Stimulated activated CD8-positive, alpha-beta memory T cell treated with anti-CD3 and anti-CD28 coated beads, Interleukin-15, amount 100 ng/mL, for 24 hours (primary cell): ENCODE measurements around the gene FARSB.

ENCODE experiments used
- DNase-seq: peaks from one replicate; pipeline ENCODE4 v3.0.0-alpha.2; 2020; ENCODE audit warnings: low read depth

The FARSB gene

DNA sequence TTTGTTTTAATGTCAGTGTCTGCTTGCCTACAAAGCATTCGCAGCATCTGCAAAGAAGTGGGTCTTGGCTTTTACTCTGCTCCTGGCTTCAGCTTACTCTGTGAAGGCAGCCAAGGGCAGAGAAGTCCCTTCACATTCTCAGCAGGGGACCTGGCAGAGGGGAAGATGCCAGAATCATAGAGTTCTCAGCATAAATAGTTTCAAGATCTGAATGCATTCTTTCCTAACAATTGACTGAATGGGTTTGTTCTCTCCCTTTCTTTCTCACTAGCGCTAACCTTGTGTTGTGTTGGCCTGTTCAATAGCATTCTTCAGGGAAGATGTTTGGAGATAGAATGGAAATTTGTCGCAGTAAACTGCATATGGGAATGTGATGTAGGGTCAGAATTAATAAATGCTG, 106.9 kb downstream of the FARSB start:
- no peak for DNase-seq

DNA sequence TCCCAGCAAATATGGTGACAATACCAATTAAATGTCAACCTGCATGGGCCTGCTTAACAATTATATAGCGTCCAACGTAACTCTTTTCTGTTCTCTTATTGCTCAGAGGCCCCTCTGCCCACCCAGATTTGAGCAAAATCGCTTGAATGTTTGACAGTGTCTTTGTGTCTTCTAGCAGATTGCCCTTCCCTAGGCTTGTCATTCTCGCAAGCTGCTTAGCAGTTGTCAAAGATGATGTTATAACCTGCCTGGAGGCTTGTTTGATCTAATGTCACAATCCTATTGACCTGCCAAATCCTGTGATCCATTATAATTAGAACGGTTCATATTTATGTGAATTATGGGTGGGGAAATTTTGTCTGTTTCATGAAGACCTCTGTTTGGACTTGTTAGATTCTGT, 108.8 kb downstream of the FARSB start:
- DNase-seq: no peak

DNA sequence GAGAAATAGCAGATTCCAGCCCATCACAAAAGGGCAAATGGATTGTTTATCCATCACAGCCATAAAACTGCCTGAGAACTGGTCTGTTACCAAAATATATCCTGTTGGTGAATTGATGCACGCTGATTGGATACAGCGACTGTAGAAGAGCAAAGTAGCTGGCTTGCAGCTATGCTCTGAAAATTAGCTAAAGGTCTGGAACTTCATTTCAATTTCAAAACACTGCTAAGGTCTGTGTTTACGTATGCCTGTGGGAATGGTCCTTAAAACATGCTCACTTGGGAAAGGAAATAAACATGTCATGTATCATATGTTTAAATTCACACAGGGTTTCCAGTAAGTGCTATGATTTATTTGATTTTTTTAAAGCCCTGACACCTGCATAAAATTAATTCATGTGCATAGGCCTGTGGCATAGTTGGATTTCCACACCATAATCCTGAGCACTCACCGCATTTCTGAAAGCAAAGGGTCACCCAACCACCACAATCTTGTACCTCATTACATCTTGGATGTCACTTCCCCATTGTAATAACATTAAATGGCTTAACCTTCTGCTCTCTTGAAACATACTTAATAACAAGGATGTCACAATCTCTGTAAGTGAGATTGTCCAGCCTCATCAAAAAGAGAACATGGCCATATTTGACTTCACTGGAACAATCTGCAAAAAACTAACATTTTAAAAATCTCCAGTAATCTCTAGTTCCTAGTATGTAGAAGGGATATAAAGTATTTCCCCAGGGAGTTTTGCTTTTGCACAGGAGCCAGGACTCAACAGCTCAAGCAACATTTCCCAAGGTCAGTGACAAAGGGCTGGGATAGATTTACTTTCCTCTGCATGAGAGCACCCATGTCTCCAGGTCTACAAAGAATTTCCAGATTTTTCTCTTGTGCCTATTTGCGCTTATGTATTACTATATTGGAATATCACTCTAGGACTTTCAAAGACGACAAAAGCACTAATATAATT, 109.8 kb downstream of the FARSB start:
- DNase-seq: no peak

DNA sequence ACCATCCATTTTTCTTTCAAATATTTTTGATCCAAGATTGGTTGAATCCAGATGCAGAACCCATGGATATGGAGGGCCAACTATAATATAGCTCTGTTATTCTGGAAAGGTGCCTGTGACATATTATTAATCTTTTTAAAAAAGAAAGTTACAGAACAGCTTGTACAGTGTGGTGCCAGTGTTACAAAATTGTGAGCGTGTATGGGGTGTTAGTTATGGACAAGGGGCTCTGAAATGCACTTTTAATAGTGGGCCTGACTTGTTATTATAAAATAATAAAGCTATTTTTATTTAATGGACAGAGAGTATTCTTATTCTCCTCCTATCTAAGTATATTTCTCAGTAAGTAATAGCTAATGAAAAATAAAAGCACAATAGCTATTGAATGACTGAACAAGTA, 111.2 kb downstream of the FARSB start:
- DNase-seq: no peak

DNA sequence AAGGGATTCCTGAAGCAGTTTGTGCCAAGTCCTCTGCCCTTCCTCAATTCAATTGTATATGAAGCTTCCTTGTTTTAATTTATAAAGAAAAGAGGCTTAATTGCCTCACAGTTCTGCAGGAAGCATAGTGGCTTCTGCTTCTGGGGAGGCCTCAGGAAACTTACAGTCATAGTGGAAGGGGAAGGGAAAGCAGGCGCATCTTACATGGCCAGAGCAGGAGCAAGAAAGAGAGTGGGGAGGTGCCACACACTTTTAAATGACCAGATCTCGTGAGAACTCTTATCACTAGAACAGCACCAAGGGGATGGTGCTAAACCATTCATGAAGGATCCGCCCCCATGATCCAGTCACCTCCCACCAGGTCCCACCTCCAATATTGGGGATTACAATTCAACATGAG, 117.4 kb downstream of the FARSB start:
- no peak for DNase-seq

DNA sequence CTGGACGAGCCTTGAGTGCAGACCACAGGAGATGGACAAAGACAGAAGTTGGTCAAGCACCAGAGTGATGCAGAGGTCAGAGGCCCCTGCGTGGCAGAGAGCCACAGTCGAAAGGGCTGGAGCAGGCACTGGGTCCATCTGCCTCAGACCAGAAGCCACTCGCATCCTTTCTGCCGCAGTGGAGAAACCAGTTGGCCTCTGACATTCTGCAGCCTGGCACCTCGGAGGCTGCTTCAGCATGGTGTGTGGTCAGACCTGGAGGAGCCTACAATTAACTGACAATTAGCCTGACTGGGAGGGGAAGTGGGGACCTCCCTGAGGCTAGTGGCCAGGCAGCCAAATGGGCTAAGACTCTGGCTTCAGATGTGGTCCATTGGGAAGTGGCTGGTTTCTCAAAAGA, 120.4 kb downstream of the FARSB start:
- no peak for DNase-seq

DNA sequence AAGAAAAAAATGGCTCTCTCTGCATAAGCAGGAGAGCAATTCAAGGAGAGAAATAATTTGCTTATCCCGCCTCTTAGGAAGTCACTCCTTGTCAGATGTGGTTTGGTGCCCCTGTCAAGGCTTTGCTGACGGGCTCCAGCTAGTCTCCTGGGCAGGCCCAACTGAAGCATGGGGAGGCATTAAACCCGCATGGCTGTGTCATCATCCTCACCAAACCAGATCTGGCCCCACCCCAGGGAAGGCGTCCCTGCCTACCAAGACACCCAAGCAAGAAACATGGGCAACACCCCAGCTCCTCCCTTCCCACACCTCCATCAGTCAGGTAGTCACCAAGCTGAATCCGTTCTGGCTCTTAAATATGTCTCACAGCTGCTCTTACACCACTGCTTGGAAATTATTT, 123.6 kb downstream of the FARSB start:
- DNase-seq: no peak

DNA sequence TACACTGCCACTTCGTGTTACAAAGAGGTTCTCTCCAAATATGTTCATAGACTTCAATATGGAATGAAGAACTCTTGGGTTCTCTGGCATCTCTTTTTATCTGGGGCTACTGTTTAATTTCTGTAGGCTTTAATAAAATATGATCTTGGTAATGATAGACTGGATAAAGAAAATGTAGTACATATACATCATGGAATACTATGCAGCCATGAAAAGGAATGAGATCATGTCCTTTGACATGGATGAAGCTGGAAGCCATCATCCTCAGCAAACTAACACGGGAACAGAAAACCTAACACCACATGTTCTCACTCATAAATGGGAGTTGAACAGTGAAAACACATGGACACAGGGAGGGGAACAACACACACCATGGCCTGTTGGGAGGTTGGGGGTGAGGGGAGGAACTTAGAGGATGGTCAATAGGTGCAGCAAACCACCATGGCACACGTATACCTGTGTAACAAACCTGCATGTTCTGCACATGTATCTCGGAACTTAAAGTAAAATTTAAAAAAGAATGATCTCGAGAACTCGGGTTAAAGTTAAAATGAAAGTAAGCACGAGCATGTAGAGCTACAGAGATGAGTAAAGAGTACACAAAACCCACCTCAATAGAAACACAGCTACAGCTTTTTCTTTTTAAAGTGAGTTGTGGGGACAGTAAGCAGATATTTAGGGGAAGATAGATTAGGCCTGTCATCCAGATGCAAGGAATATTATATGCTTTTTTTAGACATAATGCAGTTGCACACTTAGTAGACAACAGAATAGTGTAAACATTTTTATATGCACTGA, 129.2 kb downstream of the FARSB start:
- DNase-seq: no peak

DNA sequence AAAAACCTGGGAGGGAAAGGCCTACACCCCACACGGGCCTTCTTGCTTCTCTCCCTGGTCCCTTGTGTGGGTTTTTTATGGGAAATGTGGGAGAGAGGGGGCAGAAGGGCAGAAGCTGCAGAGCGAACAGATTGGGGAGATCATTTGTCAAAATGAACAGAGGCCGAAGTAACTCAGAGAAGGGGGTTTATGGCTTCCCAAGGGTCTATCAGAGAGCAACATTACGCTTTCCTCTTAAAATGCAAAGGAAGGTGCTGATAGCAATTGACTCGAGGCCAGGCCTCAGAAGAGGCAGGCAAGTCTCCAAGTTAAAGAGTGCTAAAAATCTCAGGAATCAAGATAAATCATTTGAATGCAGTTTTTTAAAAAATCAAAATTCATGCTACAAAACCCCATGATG, 130.1 kb downstream of the FARSB start:
- no peak for DNase-seq

DNA sequence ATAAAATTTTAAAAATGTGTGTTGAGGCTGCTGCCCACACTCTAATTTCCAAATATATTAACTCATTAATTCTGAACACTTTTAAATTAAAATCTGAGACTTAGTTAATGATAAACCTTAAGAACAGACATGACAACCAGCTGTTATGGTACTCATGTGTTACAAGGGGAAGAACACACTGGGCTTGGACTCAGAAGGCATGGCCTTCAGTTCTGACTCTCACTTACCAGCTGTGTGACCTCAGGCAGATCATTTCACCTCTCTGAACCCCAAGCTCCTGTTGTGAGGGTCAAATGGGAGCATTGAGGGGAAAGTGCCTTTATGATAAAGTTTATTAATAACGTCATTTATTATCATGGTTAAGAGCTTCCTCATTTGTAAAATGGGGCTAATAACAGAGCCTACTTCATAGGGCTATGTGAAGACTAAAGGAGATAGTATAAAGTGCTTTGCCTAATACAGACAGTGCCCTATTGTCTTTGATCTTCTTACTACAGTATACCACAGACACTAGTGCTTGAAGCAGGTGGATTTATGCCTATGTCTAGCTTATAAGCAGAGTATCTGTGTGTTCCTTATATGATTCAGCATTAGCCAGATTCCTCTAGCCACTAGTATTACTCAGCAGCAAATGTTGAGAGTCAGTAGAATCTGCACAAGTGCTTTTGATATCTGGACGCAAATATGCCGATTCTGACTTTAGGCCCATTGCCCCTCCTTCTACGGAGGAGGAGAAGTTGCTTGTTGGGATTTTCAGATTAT, 131.9 kb downstream of the FARSB start:
- no peak for DNase-seq

DNA sequence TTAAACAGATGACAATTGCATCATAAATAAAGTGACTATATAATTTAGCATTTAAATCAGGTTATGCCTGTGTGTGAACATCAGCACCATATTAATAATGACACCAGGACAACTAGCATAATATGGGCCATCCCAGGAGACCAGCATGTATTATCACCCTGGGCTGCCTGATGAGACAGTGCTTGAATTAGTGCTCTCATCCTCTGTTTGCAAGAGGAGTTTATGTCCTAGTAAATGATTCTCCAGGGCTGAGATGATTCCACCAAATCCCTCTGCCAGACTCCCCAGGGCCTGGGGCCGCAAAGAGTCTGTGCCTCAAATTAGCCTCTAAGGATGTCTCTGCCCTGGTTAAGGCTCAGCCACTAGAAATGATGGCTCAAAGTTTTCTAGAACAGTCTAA, 133.8 kb downstream of the FARSB start:
- DNase-seq: no peak

DNA sequence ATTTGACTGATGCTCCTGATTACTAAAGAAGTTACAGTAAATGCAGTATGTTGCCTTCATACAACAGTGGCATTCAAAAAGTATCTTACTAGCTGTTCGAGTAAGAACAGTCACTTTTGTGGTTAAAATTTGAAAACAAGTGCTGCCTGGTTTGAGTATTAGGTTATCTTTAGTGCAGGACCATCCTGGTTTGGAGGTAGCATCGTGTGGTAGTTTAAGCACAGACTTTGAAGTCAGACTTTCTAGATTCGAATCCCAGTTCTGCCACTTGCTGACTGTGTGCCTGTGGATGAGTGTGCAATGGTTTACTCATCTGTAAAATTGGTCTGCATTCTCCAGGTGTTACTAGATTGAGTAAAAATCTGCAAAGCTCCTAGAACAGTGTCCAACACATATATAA, 134.8 kb downstream of the FARSB start:
- DNase-seq: no peak
